GM04503 (cell line): ENCODE results near the gene SPRR2E.
"Not testable (repeated sequence)": the region's sequence is repeated elsewhere in the genome, so short reads cannot be mapped to it uniquely, and the experiment has no call there.

Experiments used
- DNase-seq: peaks from one replicate; pipeline ENCODE4 v3.0.0-alpha.2; 2012; ENCODE audit warnings: low read depth

SPRR2E gene

DNA sequence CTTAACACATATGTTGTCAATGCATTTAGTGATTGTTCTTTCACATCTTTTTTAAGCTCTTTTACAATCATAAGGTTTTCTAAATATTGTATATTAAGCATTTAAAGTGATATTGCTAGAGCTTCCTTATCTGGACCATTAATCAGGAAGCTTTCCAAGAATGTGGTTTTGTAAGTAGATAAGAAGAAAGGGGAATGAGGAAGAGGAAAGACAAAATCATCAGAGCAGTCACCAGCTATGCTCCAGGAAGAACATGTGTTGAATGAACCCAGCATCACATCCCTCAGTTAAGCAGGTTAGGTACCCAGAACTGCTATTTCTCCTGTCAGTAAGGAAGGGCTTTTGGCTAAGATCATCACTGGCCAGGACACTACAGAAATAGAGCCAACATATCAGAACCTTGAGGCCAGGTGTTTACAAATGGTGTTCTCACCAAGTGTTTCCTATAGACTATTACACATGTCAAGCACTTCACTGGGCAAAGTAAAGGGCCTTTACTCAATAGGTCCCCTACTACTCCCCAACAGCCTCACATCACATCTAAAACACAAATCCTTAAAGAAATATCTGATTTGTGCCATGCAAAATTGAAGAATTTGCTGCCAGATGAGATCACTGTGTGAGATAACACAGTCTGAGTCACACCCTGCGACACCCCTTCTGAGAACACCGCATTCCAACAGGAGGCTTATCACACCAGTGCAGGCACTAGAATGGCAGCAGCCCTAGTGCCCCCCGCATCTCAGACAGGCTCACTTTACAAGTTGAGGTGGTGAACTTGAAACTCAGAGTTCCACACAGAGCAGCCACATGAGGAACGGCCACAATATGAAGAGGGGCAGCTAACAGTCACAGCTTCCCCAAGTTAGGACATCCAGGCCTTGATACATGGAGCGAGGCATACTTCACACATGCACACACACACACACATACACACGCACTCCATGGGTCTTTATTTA, 35.2 kb downstream of the SPRR2E start:
- no peak for DNase-seq

DNA sequence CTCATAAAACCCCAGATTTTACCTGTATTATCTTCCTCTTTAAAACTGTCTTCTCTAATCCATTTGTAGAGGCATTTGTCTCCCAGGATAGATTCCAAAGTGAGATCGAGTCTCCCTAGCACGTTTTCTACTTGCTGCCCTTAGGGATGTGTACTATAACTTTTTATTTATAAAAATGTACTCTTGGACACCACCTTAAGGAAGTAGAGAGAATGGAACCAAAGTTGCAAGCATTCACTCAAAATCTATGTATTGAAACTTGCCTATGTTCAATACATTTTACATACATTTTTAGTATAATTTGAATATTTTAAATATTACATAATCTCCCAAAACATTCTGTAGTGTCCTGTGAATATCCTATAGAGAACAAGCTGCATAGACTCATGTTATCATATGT, 36.2 kb downstream of the SPRR2E start:
- no peak for DNase-seq

DNA sequence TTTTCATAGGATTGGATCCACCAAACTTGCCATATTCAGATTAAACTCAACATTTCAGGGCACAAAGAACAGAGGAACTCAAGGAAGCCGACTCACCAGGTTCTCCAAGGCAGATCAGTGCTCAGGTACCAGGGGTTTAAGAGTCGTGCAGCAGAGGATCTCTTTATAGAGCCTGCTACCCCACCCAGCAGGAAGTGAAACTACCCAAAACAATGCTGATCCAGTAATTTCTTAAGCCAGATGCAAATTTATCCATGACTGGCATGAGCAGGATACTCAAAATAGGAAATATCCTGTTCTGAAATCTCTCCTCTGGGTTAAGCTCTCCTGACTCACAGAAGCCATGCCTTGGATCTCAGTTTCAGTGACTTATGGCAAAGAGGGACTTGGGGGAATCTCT, 37.0 kb downstream of the SPRR2E start, which contains the start of gene SPRR2A:
SPRR2A (minus strand) TSS at position 138 of the 400 bp plus-strand sequence. CDS start 777 bp downstream, outside the sequence.
- DNase-seq, result no peak

DNA sequence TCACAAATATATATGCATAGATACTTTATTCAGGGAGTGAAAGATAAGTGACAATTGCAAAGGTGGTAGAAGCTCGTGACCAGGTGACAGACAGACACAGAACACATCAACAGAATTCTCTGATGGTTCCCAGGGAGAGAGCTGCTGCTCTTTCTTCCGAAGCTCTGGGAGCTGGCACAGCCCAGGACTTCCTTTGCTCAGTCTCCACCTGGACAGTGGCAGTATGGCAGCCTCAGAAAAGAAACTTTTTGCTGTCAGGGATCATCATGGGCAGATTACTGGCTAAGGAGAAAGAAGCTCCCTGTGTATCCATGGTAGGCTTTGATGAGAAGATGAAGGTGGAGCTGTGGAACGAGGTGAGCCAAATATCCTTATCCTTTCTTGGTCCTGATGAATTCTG, 38.2 kb downstream of the SPRR2E start:
- DNase-seq, result not testable (repeated sequence)

DNA sequence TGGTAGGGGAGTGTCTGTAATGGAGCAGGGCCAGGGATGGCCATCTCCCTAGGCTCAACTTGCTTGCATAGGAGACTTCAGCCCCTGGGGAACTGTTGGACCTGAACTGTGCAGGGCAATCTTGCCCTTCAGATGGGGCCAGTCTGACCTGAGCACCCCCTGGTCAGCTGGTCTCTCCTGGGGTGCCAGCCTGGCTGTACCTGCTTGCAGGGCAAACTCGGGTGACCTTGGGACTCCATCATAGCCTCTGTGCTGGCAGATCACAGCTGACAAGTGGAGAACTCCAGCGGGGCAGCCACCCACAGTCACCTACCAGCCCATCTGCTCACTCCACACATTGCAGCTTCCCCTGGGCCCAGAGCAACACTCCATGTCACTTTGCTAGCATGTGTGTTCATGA, 45.1 kb downstream of the SPRR2E start:
- DNase-seq, result no peak
